Measurements from ENCODE around the gene PTPRF. TPM values are rescaled to one million over a fixed set of nuclear protein-coding genes. Genes with fewer than 3 reads are reported as not detected.

PTPRF gene
- total RNA-seq, 2 donors from 2014 or later: 182 to 292 TPM

DNA sequence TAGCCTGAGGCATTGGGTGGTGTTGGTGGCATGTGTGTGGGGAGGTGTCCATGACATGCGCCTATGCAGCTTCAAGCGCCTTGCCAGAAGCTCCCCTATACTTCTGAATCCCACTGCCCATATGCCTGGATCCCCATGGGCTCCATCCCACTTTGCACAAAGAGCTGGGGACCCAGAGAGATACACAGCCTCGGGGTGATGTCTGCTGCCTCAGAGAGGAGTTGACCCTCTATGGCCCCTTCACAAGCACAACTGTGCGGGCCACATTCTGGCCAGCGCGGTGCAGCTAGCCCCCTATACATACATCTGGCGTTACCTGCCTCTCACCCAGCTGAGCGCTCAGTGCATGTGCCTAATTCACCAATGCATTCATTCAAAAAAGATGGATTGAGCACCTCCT lies 9.6 kb upstream of the PTPRF start:
- H3K36me3 ChIP-seq: no peaks in the 10 kb centered on the region
- intact Hi-C loops (cut with DNase I): loop anchor here (10.0 kb wide), 1 partner anchor 296 kb away; no protein-coding TSS in a partner anchor
- H3K4me3 ChIP-seq: no peak overlapping the region
- TF ChIP-seq, protein P1, sequence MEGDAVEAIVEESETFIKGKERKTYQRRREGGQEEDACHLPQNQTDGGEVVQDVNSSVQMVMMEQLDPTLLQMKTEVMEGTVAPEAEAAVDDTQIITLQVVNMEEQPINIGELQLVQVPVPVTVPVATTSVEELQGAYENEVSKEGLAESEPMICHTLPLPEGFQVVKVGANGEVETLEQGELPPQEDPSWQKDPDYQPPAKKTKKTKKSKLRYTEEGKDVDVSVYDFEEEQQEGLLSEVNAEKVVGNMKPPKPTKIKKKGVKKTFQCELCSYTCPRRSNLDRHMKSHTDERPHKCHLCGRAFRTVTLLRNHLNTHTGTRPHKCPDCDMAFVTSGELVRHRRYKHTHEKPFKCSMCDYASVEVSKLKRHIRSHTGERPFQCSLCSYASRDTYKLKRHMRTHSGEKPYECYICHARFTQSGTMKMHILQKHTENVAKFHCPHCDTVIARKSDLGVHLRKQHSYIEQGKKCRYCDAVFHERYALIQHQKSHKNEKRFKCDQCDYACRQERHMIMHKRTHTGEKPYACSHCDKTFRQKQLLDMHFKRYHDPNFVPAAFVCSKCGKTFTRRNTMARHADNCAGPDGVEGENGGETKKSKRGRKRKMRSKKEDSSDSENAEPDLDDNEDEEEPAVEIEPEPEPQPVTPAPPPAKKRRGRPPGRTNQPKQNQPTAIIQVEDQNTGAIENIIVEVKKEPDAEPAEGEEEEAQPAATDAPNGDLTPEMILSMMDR (IDR thresholded peaks at IDR 0.05): no peak
- no peak for TF ChIP-seq POLR2AphosphoS5 (IDR thresholded peaks at IDR 0.05)
- TF ChIP-seq POLR2A (IDR thresholded peaks at IDR 0.05): no peak
- 100% methylated on average over 8 of the region's 8 CpGs for WGBS
- no peaks in the 10 kb centered on the region for H3K27me3 ChIP-seq (replicated peaks; ENCODE audit: insufficient read depth)
- DNase-seq (ENCODE audit: low spot score): no peak
- no peak overlapping the region for H3K27ac ChIP-seq
- no peaks in the 10 kb centered on the region for H3K9me3 ChIP-seq
- no peaks in the 10 kb centered on the region for H3K4me1 ChIP-seq (replicated peaks)

DNA sequence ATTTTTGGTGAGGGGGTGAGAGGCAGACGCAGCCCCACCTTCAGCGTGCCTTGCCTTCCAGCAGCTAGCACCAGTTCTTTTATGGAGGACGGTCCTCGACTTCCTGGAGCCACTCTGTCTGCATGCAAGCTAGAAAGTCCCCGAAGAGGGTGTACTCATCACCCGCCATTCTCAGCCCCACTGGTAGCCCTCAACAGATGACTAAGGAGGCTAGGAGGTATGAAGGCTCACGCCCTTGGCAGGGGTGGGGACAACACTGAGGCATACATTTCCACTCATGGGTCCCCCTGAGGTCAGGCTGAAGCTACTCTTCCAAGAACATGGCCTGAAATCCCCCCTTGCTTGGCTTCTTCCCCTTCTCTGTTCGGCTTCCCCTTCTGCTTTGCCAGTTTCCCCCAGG lies 8.9 kb upstream of the PTPRF start:
- Histone ChIP-seq H3K36me3 (no peaks in the 10 kb centered on the region), H3K9me3 (no peaks in the 10 kb centered on the region), H3K27me3 (replicated peaks; ENCODE audit: insufficient read depth) (no peaks in the 10 kb centered on the region), H3K4me3 (no peak overlapping the region), H3K4me1 (replicated peaks) (no peaks in the 10 kb centered on the region), H3K27ac (no peak overlapping the region)
- no peak for DNase-seq (ENCODE audit: low spot score)
- TF ChIP-seq POLR2AphosphoS5 (IDR thresholded peaks at IDR 0.05): no peak
- TF ChIP-seq POLR2A (IDR thresholded peaks at IDR 0.05): no peak
- TF ChIP-seq, protein P1 (IDR thresholded peaks at IDR 0.05): no peak
- WGBS: 66% methylated on average over 8 of the region's 8 CpGs
- intact Hi-C loops (cut with DNase I): loop anchor here (10.0 kb wide), 1 partner anchor 297 kb away; no protein-coding TSS in a partner anchor

GRCh38 chr1:43522431-43522775 lies 8.3 kb upstream of the PTPRF start:
- intact Hi-C loops (cut with DNase I): loop anchor here (10.0 kb wide), 1 partner anchor 298 kb away; no protein-coding TSS in a partner anchor
- no peak overlapping the region for H3K4me3 ChIP-seq
- no peak overlapping the region for H3K27ac ChIP-seq
- TF ChIP-seq POLR2AphosphoS5 (IDR thresholded peaks at IDR 0.05): no peak
- TF ChIP-seq, protein P1 (IDR thresholded peaks at IDR 0.05): no peak
- TF ChIP-seq POLR2A (IDR thresholded peaks at IDR 0.05): no peak
- no peaks in the 10 kb centered on the region for H3K27me3 ChIP-seq (replicated peaks; ENCODE audit: insufficient read depth)
- H3K4me1 ChIP-seq (replicated peaks): no peaks in the 10 kb centered on the region
- no peak for DNase-seq (ENCODE audit: low spot score)
- 86% methylated on average over 1 of the region's 1 CpG for whole genome bisulfite sequencing
- H3K9me3 ChIP-seq: no peaks in the 10 kb centered on the region
- H3K36me3 ChIP-seq: no peaks in the 10 kb centered on the region

- Histone ChIP-seq H3K4me1 (replicated peaks) (no peaks in the 10 kb centered on the region), H3K27ac (no peak overlapping the region), H3K9me3 (no peaks in the 10 kb centered on the region), H3K27me3 (replicated peaks; ENCODE audit: insufficient read depth) (no peaks in the 10 kb centered on the region), H3K4me3 (no peak overlapping the region), H3K36me3 (no peaks in the 10 kb centered on the region)
- TF ChIP-seq POLR2A (IDR thresholded peaks at IDR 0.05) (no peak), POLR2AphosphoS5 (IDR thresholded peaks at IDR 0.05) (no peak)
- TF ChIP-seq, protein P1 (IDR thresholded peaks at IDR 0.05): no peak
- WGBS: 81% methylated on average over 13 of the region's 13 CpGs
- DNase-seq (ENCODE audit: low spot score): no peak
- intact Hi-C loops (cut with DNase I): loop anchor here (10.0 kb wide), 1 partner anchor 298 kb away; no protein-coding TSS in a partner anchor
Observed at GRCh38 chr1:43522776-43523480, 7.8 kb upstream of the PTPRF start.

DNA sequence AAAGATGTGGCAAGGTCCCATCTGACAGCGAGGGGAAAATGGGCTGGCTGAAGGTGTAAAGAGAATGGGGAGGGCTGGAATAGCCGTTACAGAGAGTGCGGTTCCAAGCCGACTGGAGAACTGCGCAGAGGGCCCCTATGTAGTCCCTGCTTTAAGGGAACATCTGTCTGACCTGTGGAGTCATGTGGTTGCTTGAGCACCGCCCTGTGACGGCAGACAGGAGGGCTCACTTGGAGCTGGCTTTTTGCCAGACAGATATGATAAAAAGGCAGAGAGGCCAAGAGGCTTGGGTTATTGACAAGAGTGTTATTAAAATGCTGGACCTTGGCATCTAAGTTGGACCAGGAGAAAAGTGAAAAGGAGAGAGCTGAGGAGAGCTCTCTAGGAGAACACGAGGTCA lies 5.9 kb upstream of the PTPRF start:
- DNase-seq (ENCODE audit: low spot score): no peak
- Histone ChIP-seq H3K4me3 (no peak overlapping the region), H3K36me3 (no peaks in the 10 kb centered on the region), H3K9me3 (no peaks in the 10 kb centered on the region), H3K27ac (no peak overlapping the region), H3K4me1 (replicated peaks) (peaks cover 2% of the 10 kb centered on the region), H3K27me3 (replicated peaks; ENCODE audit: insufficient read depth) (no peaks in the 10 kb centered on the region)
- intact Hi-C loops (cut with DNase I): loop anchor here (5.0 to 10.0 kb wide), 3 partner anchors 237 to 407 kb away; partner anchors contain the start of gene ARTN
- 59% methylated on average over 8 of the region's 8 CpGs for WGBS
- TF ChIP-seq, protein P1 (IDR thresholded peaks at IDR 0.05): no peak
- TF ChIP-seq POLR2A (IDR thresholded peaks at IDR 0.05) (no peak), POLR2AphosphoS5 (IDR thresholded peaks at IDR 0.05) (no peak)
